Stimulated activated CD8-positive, alpha-beta memory T cell treated with anti-CD3 and anti-CD28 coated beads, Interleukin-12 subunit alpha, Interleukin-12 subunit beta, amount 100 ng/mL, for 24 hours (primary cell): ENCODE data around the gene DEFB128.
A peak's percentile ranks its signal among the peaks of the same experiment; 100 is the strongest.
"Not testable (repeated sequence)": the region's sequence is repeated elsewhere in the genome, so short reads cannot be mapped to it uniquely, and the experiment has no call there.

Source experiments
- DNase-seq: peaks from one replicate; pipeline ENCODE4 v3.0.0-alpha.2; 2020; ENCODE audit errors: extremely low read depth

Gene DEFB128

DNA sequence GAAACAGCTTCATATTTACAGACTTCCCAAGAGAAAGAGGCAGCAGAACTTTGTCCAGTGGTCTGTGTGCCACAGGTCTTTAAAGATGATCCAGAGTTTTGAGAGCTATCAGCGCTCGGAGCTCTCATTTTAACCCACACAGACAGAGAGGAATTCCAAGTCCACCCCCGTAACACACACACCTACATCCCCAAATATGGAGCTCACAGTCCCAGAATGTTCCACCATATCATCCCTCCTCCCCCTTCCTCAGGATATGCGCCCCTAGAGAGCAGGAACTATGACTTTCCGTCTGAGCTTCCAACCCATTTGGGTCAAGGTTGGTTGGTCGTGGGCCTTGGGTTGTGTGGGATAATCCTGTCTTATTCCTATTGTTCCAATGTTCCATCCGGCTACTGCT, at the start of gene DEFB128:
Gene DEFB128 (minus strand): TSS at position 101 of the 400 bp plus-strand sequence. CDS start 88 bp downstream, at position 13.
- no peak for DNase-seq

DNA sequence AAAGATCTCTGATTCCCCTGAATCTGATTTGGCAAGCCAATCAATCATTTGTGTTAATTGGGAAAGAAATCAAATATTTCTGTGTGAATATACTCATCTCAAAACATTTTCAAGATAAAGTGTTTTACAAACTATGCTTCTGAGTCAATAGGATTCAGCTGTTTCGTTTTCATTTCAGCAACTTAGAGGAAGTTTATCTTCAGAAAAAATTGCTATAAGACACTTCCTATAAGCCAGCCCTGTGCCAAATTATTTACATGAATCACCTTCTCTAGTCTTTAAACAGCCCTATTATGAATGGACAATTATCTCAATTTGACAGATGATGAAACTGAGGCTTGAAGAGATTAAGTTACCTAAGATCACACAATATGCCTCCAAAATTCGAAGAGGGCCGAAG, 48.4 kb upstream of the DEFB128 start:
- DNase-seq: no peak

GRCh38 chr20:237489-237888, 48.0 kb upstream of the DEFB128 start:
- DNase-seq: peak; percentile 1

- DNase-seq: no peak
Measured at GRCh38 chr20:235891-236290, 46.4 kb upstream of the DEFB128 start.

DNA sequence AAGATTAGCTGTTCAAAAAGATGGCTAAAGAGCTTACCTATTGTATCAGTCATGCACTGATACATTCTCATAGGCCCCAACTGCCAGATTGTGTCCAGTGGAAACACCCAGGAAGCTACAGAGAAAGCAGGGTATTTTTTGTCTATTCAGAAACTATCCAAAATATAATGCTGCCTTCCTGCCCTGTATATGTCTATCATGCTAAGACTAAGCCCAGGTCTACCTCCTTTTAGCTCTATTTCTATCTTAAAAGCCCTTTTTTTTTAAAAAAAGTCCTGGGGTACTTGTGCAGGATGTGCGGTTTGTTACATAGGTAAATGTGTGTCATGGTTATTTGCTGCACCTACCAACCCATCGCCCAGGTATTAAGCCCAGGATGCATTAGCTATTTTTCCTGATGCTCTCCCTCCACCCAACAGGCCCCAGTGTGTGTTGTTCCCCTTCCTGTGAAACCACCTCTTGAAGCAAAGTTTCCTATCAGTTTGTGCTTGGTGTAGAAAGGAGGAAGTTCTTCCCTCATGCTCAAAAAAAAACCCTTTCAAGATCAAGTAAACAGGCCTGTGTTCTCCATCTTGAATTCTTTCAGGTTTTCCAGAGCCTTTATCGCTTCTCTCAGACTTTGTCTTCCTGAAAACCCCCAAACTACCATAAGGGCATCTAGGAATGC, 38.1 kb upstream of the DEFB128 start:
- no peak for DNase-seq

DNA sequence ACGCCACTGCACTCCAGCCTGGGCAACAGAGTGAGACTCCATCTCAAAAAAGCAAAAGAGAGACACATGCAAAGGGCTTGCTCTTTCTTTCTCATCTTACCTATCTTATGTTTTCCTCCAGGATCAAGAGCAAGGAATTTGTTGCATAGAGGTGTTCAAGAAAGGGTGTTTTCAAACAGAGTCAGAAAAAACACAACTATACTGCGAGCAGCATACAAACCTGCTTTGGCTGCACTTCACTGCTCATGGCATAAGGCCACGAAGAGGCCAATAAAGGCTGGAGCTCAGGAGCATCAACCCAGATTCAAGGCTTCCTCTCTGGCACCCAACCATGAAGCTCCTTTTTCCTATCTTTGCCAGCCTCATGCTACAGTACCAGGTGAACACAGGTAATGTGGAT, 37.4 kb upstream of the DEFB128 start, which contains the start of gene DEFB129:
Gene DEFB129 (plus strand): TSS at position 301 of the 400 bp plus-strand sequence. CDS start 31 bp downstream, at position 332.
- DNase-seq: no peak

- DNase-seq: not testable (repeated sequence)
Measured at GRCh38 chr20:225879-226278, 36.4 kb upstream of the DEFB128 start.

GRCh38 chr20:221258-221830, 31.8 kb upstream of the DEFB128 start:
- no peak for DNase-seq

- DNase-seq: no peak
Measured at GRCh38 chr20:219290-220115, 30.0 kb upstream of the DEFB128 start.

- DNase-seq: no peak
Measured at GRCh38 chr20:217266-217665, 27.8 kb upstream of the DEFB128 start.

GRCh38 chr20:215796-216195, 26.3 kb upstream of the DEFB128 start:
- DNase-seq: no peak

DNA sequence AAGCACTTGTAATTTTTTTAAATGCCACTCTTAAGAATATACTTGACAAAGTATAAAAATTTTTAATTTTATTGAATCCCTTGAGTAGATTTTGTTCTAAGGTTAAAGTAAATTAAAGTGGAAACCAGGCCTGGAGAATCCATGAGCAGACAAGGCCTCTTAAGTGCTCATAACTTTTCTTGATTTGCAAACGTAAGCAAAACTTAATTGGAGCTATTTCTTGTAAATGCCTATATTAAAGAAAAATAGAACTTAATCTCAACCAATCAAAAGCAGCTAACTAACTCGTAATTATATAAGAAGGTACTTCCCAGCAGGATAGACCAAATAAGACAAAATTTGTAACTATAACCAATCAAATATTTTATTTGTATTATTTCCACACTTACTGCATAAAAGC, 24.9 kb upstream of the DEFB128 start:
- no peak for DNase-seq

DNA sequence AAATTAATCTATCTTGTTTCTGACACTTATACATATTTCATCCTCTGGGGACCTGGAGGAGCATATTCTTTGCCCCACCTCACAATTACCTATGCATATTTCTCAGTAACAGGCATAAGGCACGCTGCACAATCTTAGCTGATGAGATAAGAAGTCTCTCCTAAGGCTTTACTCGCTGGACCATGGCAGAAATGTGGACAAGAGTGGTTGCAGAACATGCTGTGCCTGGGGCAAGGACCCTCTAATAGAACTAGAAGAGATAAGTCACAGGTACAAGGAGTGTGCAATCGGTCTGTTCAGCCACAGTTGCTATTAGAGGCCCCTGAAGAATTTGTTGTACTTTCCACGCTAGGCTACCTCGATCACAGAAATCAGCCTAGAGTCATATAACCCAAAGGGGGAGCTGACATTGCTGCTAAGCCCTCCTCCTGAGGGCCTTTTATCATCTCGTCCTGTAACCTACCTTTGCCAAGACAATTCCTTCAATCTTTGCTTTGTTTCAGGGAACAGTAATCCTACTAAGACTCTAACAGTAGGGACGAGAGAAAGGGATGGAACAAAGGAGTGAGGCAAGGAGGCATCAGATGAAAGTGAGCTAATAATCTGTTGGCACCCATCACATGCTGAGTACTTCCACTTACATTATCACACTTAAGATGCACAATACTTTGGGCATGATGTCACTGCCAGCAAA, 21.4 kb upstream of the DEFB128 start:
- no peak for DNase-seq

DNA sequence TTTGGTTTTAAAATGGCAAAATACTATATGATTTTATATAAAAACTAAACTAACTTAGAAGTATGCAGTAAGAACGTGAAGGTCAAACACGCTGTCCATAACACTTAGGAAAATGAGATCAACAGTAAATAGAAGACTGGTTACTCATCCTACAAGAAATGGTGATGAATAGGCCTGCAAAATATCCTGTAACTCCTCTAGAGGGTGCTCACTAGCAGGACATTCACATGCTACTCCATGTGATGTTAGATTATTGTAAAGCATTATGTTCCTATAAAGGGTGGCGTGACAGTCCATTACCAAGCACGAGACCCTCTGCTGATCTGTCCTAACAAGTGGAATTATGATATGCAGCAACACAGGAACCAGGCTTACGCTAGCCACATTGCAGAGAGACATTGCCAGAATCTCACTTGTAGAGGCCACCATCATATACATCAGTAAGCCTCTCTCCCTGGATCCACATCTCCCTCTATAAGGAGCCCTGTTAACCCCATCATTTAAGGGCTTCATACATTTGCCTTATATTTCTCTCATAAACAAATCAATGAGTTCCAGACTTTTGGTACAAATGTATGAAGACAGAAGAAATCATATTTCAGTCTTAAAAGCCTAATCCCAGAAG, 19.5 kb upstream of the DEFB128 start:
- no peak for DNase-seq

- DNase-seq: not testable (repeated sequence)
Measured at GRCh38 chr20:203630-204029, 14.1 kb upstream of the DEFB128 start.

DNA sequence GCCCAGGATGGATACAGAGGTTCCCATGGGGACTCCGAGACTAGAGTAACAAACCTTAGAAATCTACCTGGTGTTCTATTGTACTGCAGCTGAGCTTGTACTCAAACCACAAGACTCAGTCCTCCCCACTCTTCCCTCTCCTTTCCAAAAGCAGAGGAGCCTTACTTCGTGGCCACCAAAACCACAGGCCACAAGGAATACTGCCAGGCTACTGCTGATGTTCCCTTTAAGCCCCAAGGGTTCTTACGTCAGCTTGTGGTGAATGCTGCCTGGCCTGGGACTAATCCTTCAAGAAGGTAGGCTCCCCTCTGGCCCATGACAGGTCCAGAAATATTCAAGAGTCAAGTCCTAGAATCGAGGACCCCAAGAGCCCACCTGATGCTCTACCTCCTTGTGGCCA, 10.5 kb upstream of the DEFB128 start:
- DNase-seq: no peak

GRCh38 chr20:198225-198624, 8.7 kb upstream of the DEFB128 start:
- no peak for DNase-seq

DNA sequence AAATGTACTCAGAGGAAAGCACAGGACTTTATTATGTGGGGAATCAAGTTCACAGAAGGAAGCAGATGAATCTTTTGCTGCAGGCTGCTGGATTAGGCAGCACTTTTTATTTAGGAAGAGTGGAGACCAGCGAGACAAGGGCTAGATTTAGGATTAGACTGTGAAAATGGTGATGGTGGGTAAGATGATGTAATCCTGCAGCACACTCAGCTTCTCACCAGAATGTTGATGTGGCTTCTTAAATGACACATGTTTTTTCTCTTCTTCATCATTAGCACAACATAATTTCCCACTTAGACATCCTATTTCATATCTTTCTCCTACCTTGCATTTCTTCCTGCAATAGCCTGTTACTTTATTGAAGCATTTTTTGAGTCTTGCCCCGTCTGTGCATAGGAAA, 1.8 kb downstream of the DEFB128 start:
- DNase-seq: no peak

DNA sequence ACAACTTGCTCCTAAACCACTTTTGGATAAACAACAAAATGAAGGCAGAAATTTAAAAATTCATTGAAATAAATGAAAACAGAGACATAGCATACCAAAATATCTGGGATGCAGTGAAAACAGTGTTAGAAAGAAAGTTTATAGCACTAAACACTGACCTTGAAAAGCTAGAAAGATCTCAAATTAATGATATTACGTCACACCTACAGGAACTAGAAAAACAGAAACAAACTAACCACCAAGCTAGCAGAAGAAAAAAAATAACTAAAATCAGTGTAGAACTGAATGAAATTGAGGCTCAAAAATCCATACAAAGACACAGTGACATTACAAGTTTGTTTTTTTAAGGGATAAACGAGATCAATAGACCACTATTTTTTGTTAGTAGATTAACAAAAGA, 5.2 kb downstream of the DEFB128 start:
- no peak for DNase-seq

DNA sequence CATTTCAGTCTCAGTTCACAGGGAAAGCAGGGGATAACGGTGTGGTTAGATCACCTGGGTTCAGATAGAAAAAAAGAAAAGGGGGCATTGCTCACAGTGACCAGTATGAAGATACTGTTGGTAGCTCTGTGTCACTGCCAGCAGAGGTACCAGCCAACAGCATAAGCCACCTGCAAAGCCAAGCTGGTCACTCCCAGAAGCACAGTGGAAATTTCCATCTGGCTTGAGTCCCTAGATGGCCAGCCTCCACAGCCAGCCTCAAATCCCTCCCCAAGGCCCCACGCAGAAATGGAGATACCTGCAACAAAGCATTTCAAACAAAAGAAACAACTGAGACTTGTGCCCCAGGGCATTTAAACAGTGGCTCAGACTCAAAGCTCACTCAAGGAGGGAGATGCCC, 20.6 kb downstream of the DEFB128 start:
- DNase-seq: no peak

GRCh38 chr20:164618-165017, 24.9 kb downstream of the DEFB128 start:
- DNase-seq: no peak

- DNase-seq: no peak
Measured at GRCh38 chr20:157154-157553, 32.4 kb downstream of the DEFB128 start, which contains the start of gene DEFB127. DEFB127 (plus strand) TSS chr20:157454; CDS start chr20:157545, 91 bp downstream.
